NCI-H524 (cell line): Measurements from ENCODE around the gene ARMS2.

ENCODE experiments used
- DNase-seq, 2 experiments: peaks; one replicate each; lab custom pipeline; 2025; lab: John Stamatoyannopoulos, UW

The ARMS2 gene

GRCh38 chr10:122471531-122472177, 17.2 kb downstream of the ARMS2 start:
- no peak for DNase-seq

- DNase-seq: no peak
These were observed 18.7 kb downstream of the ARMS2 start for GRCh38 chr10:122473116-122473515.

- no peak for DNase-seq
These were observed 19.8 kb downstream of the ARMS2 start for GRCh38 chr10:122474131-122474818.

- DNase-seq: peak in 1 of 2 experiments; percentile 39
These were observed 20.6 kb downstream of the ARMS2 start for GRCh38 chr10:122475100-122475499.

GRCh38 chr10:122475591-122476332, 21.3 kb downstream of the ARMS2 start:
- peak in 1 of 2 experiments; percentile 4 for DNase-seq

GRCh38 chr10:122476333-122476695, 21.9 kb downstream of the ARMS2 start:
- DNase-seq: no peak

- DNase-seq: no peak
These were observed 23.0 kb downstream of the ARMS2 start for GRCh38 chr10:122477436-122477835.

GRCh38 chr10:122478971-122479370, 24.5 kb downstream of the ARMS2 start:
- DNase-seq: no peak

- no peak for DNase-seq
These were observed 25.8 kb downstream of the ARMS2 start for GRCh38 chr10:122480146-122480833.

- no peak for DNase-seq
These were observed 27.0 kb downstream of the ARMS2 start for GRCh38 chr10:122481296-122482056.

- no peak for DNase-seq
These were observed 30.0 kb downstream of the ARMS2 start for GRCh38 chr10:122484276-122485060.

- DNase-seq: no peak
These were observed 31.2 kb downstream of the ARMS2 start for GRCh38 chr10:122485670-122486069.

- no peak for DNase-seq
These were observed 32.1 kb downstream of the ARMS2 start for GRCh38 chr10:122486406-122487080.

GRCh38 chr10:122487174-122487765, 32.8 kb downstream of the ARMS2 start:
- DNase-seq: peak; percentile 73 to 80

- no peak for DNase-seq
These were observed 35.8 kb downstream of the ARMS2 start for GRCh38 chr10:122490268-122490667.

- DNase-seq: no peak
These were observed 36.6 kb downstream of the ARMS2 start for GRCh38 chr10:122490786-122491680.

GRCh38 chr10:122492006-122492405, 37.6 kb downstream of the ARMS2 start:
- DNase-seq: no peak

GRCh38 chr10:122492999-122493481, 38.6 kb downstream of the ARMS2 start:
- no peak for DNase-seq

- DNase-seq: no peak
These were observed 39.3 kb downstream of the ARMS2 start for GRCh38 chr10:122493761-122494160.
